B cell (primary cell): ENCODE results near the gene APBA3. TPM values are rescaled to one million over a fixed set of nuclear protein-coding genes. Genes with fewer than 3 reads are reported as not detected.

Experiments
- ATAC-seq: fragments of 200-7000 bp; cut with Tn5 transposase; one replicate; pipeline ENCODE4 v1.10.0; 2021; ENCODE audit warnings: low read depth, mild to moderate bottlenecking, moderate number of reproducible peaks, moderate library complexity
- CTCF ChIA-PET: fragments of 350-600 bp; sonication (Branson Sonifier 250); formaldehyde crosslinking; loops from one replicate; lab custom pipeline; 2021; ENCODE audit warnings: antibody characterized with exemption, inconsistent platforms; lab: Charles Lee
- POLR2A ChIA-PET: fragments of 350-600 bp; sonication (Branson Sonifier 250); formaldehyde crosslinking; loops from one replicate; lab custom pipeline; 2021; ENCODE audit warnings: antibody characterized with exemption; lab: Charles Lee
- DNase-seq: peaks from one replicate; pipeline ENCODE4 v3.0.0; 2013
- H2AFZ ChIP-seq: 2 replicates; pipeline ENCODE4 v1.6.1; 2012; ENCODE audit warnings: mild to moderate bottlenecking, low read depth, low read length; ENCODE audit not compliant: insufficient read depth, poor library complexity, severe bottlenecking
- H3K27ac ChIP-seq, 2 donors: 1 replicate in 1 of 2; 2 replicates in 1 of 2; pipeline ENCODE4 v1.5.1; 2012 to 2013; ENCODE audit warnings: low read length in 2 of 2, mild to moderate bottlenecking in 2 of 2, moderate library complexity in 1 of 2
- H3K27me3 ChIP-seq, 4 experiments: fragments of 200-600 bp in 1 of 4; sonication (generic) in 1 of 4; replicated peaks in 1 of 4; 1 replicate in 2 of 4; 2 replicates in 2 of 4; pipeline versions ENCODE4 v1.6.1 to v1.7.0; 2013 to 2016; ENCODE audit warnings: low read length in 3 of 4, mild to moderate bottlenecking in 2 of 4, mixed read lengths in 1 of 4, moderate library complexity in 1 of 4; ENCODE audit not compliant: insufficient read depth in 4 of 4, control insufficient read depth in 3 of 4; ENCODE audit errors: control extremely low read depth in 1 of 4
- H3K36me3 ChIP-seq, 2 experiments: replicated peaks in 1 of 2; 1 replicate in 1 of 2; 2 replicates in 1 of 2; pipeline versions ENCODE4 v1.6.1 to v1.7.1; 2013; ENCODE audit warnings: low read length in 1 of 2; ENCODE audit not compliant: insufficient read depth in 2 of 2, control insufficient read depth in 1 of 2; ENCODE audit errors: control extremely low read depth in 1 of 2, extremely low read depth in 1 of 2
- H3K4me1 ChIP-seq, 2 donors: fragments of 200-600 bp in 1 of 2; sonication (generic) in 1 of 2; 1 replicate in 1 of 2; 2 replicates in 1 of 2; pipeline versions ENCODE4 v1.5.1 to v1.6.1; 2013 to 2017; ENCODE audit warnings: low read length in 2 of 2; ENCODE audit not compliant: control insufficient read depth in 2 of 2, insufficient read depth in 2 of 2
- H3K4me2 ChIP-seq: replicated peaks from 2 replicates; pipeline ENCODE3; 2012; ENCODE audit warnings: mild to moderate bottlenecking, low read depth, low read length; ENCODE audit not compliant: poor library complexity, severe bottlenecking
- H3K4me3 ChIP-seq, 5 experiments: fragments of 200-600 bp in 1 of 5; sonication (generic) in 1 of 5; 1 replicate in 3 of 5; 2 replicates in 2 of 5; pipeline versions ENCODE4 v1.5.1 to v1.7.0; 2011 to 2016; ENCODE audit warnings: low read length in 4 of 5, mild to moderate bottlenecking in 4 of 5, low read depth in 2 of 5, control low read depth in 1 of 5, moderate library complexity in 1 of 5; ENCODE audit not compliant: insufficient read depth in 1 of 5; ENCODE audit errors: control extremely low read depth in 1 of 5, extremely low read depth in 1 of 5
- H3K79me2 ChIP-seq: fragments of 200-600 bp; sonication (generic); one replicate; pipeline ENCODE4 v1.6.0; 2016; ENCODE audit warnings: low read length; ENCODE audit not compliant: control insufficient read depth, insufficient read depth
- H3K9ac ChIP-seq: fragments of 200-600 bp; sonication (generic); 2 replicates; pipeline ENCODE4 v1.6.1; 2017; ENCODE audit warnings: mild to moderate bottlenecking, low read length, moderate library complexity
- H3K9me3 ChIP-seq, 3 donors: one replicate each; pipeline versions ENCODE4 v1.6.1 to v1.7.1; 2013; ENCODE audit warnings: low read length in 2 of 3; ENCODE audit not compliant: control insufficient read depth in 2 of 3, insufficient read depth in 1 of 3; ENCODE audit errors: control extremely low read depth in 1 of 3
- H4K20me1 ChIP-seq: 2 replicates; pipeline ENCODE4 v1.6.0; 2012; ENCODE audit warnings: mild to moderate bottlenecking, low read length; ENCODE audit not compliant: insufficient read depth, control insufficient read depth, poor library complexity, severe bottlenecking
- H3K27ac Mint-ChIP-seq: one replicate; pipeline ENCODE4 v1.8.0; 2021; ENCODE audit warnings: mixed read lengths
- H3K27me3 Mint-ChIP-seq: one replicate; pipeline ENCODE4 v1.8.0; 2021; ENCODE audit warnings: mixed read lengths
- H3K4me1 Mint-ChIP-seq: one replicate; pipeline ENCODE4 v1.8.0; 2021; ENCODE audit warnings: mixed read lengths
- H3K4me3 Mint-ChIP-seq: one replicate; pipeline ENCODE4 v1.8.0; 2021; ENCODE audit warnings: mixed read lengths
- H3K9me3 Mint-ChIP-seq: one replicate; pipeline ENCODE4 v1.8.0; 2022; ENCODE audit warnings: mixed read lengths; ENCODE audit not compliant: insufficient read depth
- CTCF ChIP-seq: fragments of 200-600 bp; IDR thresholded peaks from one replicate; pipeline ENCODE4 v1.8.0; 2022; ENCODE audit warnings: antibody characterized with exemption, mild to moderate bottlenecking
- EZH2 ChIP-seq: IDR thresholded peaks from 2 replicates; pipeline ENCODE4 v1.6.1; 2012; ENCODE audit warnings: borderline replicate concordance, low read depth, mild to moderate bottlenecking, moderate library complexity, low read length; ENCODE audit not compliant: insufficient read depth, poor library complexity, severe bottlenecking
- WGBS: methylation state at CpG from one replicate; pipeline ENCODE4 v1.1.5; 2013; ENCODE audit warnings: missing lambda C conversion rate; ENCODE audit not compliant: insufficient coverage; 5-methylcytosine and 5-hydroxymethylcytosine counted together
- intact Hi-C: fragments of 100-400 bp; cut with micrococcal nuclease; formaldehyde crosslinking; loops from one replicate; pipeline ENCODE4 v1.10.0; 2022
- polyA minus RNA-seq: library from RNA; depleted of rRNA, polyadenylated mRNA; stranded (reverse); fragments of >200 nt; gene quantifications from 2 replicates; pipeline ENCODE4 v1.2.3, GENCODE V29; 2012
- polyA plus RNA-seq: library from polyadenylated mRNA; depleted of rRNA; stranded (reverse); fragments of >200 nt; gene quantifications from 2 replicates; pipeline ENCODE4 v1.2.3, GENCODE V29; 2012
- total RNA-seq, 2 donors: library from RNA; stranded (reverse); fragments of 120-200 nt in 1 of 2; gene quantifications; 1 replicate in 1 of 2; 2 replicates in 1 of 2; pipeline versions ENCODE4 v1.2.3 to v1.2.4, GENCODE V29; 2013 to 2022

APBA3 gene
- 61.4 and 66.4 TPM in 2 replicates for total RNA-seq
- total RNA-seq (2013): 41.4 TPM
- 78.1 and 91.2 TPM in 2 replicates for polyA plus RNA-seq
- polyA minus RNA-seq: 78.3 and 81.2 TPM in 2 replicates

GRCh38 chr19:3761382-3762129, at the start of gene APBA3:
Gene APBA3, minus strand, starts transcription at chr19:3761692. Its CDS starts 1,428 bp downstream, at chr19:3760264.
- Histone ChIP-seq H3K36me3 (peaks cover 0 to 23% of the 10 kb centered on the region in 2 experiments), H3K9me3 (peaks cover 0 to 3% (median 0%) of the 10 kb centered on the region in 3 donors), H3K79me2 (peaks cover 54% of the 10 kb centered on the region), H3K9ac (peak within 1 kb of the TSS; percentile 100), H4K20me1 (peaks cover 16% of the 10 kb centered on the region), H3K4me1 (peaks cover 25 to 35% of the 10 kb centered on the region in 2 donors), H3K4me2 (peak within 1 kb of the TSS; percentile 95), H3K27ac (peak within 1 kb of the TSS; percentile 100), H2AFZ (peak within 1 kb of the TSS; percentile 85), H3K27me3 (no peaks in the 10 kb centered on the region), H3K4me3 (peak within 1 kb of the TSS; percentile 86 to 99 (median 97))
- TF ChIP-seq CTCF (peak; percentile 75), EZH2 (no peak)
- H3K9me3 Mint-ChIP-seq: no peaks in the 10 kb centered on the region
- H3K4me1 Mint-ChIP-seq: peaks cover 39% of the 10 kb centered on the region
- H3K27ac Mint-ChIP-seq: peak within 1 kb of the TSS; percentile 100
- 3% methylated on average over 43 of the region's 45 CpGs for WGBS
- POLR2A ChIA-PET: interaction anchor here (0.5 to 2.2 kb wide), 7 partner anchors 50 to 1925 kb away, joined by 3 to 14 read pairs (median 7); partner anchors contain the start of gene EEF2
- intact Hi-C loops: loop anchor here (1.0 to 10.0 kb wide), 10 partner anchors 40 to 1923 kb away; partner anchors contain the start of genes CHAF1A, DPP9, EEF2 and FZR1
- CTCF ChIA-PET: interaction anchor here (0.7 to 2.9 kb wide), 16 partner anchors 13 to 963 kb away, joined by 3 to 15 read pairs (median 3); partner anchors contain the start of gene PIP5K1C
- H3K4me3 Mint-ChIP-seq: peak within 1 kb of the TSS; percentile 99
- peak; percentile 52 for ATAC-seq
- DNase-seq: peak; percentile 96
- H3K27me3 Mint-ChIP-seq: no peaks in the 10 kb centered on the region
